ENCODE results near the gene AK3.
A peak's percentile ranks its signal among the peaks of the same experiment; 100 is the strongest.

AK3 gene

GRCh38 chr9:4748612-4749011 is 7.6 kb upstream of the AK3 start:
- no peak for DNase-seq (ENCODE audit: low spot score)

DNA sequence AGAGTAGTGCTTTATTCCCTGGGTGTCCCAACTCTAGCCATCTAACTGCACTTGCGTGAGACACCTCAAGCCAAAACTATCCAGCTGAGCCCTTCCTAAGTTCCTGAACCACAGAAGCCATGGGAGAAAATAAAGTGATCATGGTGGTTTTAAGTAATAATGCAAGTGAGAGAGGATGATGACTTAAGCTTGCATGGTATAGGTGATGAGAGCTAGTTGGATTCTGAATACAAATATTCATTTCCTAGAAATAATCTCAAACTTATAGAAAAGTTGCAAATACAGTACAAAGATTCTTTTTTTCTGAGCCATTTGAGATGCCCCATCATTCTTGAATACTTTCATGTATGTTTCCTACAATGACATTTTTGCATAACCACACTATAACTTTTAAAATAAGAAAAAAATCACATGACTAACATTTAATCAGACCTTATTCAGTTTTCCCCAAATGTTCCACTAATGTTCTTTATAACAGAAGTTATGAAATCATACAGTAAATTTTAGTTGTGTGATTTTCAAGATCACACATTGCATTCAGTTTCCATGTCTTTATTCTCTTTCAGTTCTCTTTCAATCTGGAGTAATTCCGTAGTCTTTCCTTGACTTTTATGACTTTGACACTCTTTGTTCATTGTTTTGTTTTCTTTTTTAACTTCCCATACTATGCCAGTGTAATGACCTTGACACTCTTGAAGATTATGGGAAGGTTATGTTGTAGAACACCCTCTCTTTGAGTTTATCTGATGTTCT is 5.5 kb upstream of the AK3 start:
- no peak for DNase-seq (ENCODE audit: low spot score)

GRCh38 chr9:4743131-4743875 is 2.3 kb upstream of the AK3 start:
- no peak for DNase-seq (ENCODE audit: low spot score)

GRCh38 chr9:4742246-4742645 is 1.2 kb upstream of the AK3 start:
- DNase-seq (ENCODE audit: low spot score): no peak

DNA sequence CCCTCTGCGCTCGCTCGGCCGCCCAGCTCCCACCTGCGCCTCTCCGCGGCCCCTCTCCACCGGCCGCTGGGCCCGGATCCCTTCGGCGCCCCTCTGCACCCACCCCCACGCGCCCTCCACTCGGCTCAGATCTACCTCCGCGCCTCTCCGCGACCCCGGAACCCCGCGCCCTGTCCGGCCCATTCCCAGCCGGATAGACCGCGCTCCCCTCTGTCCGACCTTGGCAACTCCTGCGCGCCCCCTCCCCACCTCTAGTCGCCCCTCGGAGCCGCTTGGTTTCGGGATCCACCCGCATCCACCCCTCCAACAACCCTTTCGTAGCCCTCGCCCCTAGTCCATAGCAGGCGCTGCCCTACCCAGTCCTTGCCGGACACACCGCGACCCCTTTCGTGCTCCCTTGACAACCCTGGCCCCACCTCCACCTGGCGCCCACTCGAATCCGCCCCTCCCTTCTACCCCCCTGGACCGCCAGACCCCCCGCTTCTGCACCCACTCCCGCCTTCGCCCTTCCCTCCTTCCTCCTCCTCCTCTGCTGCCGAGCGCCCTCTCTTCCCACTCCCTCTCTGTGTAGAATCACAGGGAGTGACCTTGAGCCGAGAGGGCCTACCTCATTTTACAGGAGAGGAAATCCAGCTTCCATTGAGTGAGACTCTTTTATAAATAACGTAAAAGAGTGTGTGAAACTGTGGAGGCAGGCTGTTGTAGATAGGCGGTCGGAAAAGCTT is 525 bp upstream of the AK3 start:
- peak; percentile 33 for DNase-seq (ENCODE audit: low spot score)

GRCh38 chr9:4740388-4740637 is 689 bp downstream of the AK3 start:
- DNase-seq (ENCODE audit: low spot score): no peak

GRCh38 chr9:4739587-4740387 is 1.2 kb downstream of the AK3 start:
- DNase-seq (ENCODE audit: low spot score): no peak

GRCh38 chr9:4738866-4739586 is 2.0 kb downstream of the AK3 start:
- no peak for DNase-seq (ENCODE audit: low spot score)

DNA sequence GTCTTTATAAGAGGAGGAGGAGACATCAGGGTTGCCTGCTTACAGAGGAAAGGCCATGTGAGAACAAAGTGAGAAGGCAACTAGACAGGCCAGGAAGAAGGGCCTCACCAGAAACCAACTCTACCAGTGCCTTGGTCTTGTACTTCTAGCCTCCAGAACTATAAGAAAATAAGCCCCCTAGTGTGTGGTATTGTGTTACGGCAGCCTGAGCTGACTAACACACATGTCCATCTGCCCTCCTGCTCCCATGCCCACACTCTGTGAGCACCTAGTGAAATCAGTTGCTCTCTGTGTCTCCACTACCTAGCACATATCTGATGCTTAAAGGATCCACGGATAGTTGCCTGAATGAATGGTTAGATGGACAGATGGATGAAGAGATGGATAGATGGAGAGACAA is 6.9 kb downstream of the AK3 start:
- no peak for DNase-seq (ENCODE audit: low spot score)

- no peak for DNase-seq (ENCODE audit: low spot score)
Observed at GRCh38 chr9:4732890-4733289, 8.1 kb downstream of the AK3 start.

DNA sequence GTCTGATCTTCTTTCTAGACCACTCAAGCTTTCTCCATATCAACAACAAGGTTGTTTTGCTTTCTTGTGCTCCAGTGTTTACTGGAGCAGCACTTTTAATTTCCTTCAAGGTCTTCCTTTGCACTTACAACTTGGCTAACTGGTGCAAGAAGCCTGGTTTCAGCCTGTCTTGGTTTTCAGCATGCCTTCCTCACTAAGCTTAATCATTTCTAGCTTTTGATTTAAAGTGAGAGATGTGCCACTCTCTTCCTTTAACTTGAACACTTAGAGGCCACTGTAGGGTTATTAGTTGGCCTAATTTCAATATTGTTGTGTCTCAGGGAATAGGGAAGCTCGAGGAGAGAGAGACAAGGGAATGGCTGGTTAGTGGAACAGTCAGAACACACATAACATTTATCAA is 13.4 kb downstream of the AK3 start:
- DNase-seq (ENCODE audit: low spot score): no peak

DNA sequence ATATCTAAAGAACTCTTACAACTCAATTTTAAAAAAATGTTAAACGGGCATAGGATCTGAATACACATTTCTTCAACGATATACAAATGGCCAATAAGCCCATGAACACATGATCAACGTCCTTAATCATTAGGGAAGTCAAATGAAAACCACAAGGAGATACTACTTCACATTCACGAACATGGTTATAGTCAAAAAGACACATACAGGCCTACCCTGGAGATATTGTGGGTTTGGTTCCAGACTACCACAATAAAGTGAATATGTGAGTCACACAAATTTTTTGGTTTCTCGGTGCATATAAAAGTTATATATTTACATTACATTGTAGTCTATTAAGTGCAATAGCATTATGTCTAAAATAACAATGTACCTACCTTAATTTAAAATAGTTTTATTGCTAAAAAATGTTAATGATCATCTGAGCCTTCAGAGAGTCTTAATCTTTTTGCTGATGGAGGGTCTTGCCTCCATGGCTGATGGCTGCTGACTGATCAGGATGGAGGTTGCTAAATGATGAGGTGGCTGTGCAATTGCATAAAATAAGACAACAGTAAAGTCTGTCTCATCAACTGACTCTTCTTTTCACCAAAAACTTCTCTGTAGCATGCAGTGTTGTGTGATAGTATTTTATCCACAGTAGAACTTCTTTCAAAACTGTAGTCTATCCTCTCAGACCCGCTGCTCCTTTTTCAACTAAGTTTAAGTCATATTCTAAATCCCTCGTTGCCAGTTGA is 15.1 kb downstream of the AK3 start:
- DNase-seq (ENCODE audit: low spot score): no peak

GRCh38 chr9:4721736-4722135 is 19.3 kb downstream of the AK3 start:
- DNase-seq (ENCODE audit: low spot score): no peak

- DNase-seq (ENCODE audit: low spot score): no peak
Observed at GRCh38 chr9:4718911-4719310, 22.1 kb downstream of the AK3 start.

- DNase-seq (ENCODE audit: low spot score): no peak
Observed at GRCh38 chr9:4717815-4718214, 23.2 kb downstream of the AK3 start.

DNA sequence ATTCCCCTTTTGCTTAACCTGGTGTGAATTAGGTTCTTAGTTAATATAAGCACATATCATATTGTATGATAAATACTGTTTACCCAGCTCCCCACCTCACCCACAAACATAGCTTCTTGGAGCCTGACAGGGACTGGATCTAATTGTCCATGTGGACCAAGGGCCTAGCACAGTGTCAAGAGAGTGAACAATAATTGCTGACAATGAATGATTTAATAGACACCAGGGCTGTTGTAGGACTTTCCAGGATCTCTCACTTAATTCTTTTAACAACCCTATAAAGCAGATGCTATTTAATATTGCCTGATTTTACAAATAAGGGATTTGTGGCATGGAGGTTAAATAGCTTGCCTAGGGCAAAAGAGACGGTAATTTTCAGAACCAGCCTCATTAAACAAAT is 24.8 kb downstream of the AK3 start:
- DNase-seq (ENCODE audit: low spot score): no peak

DNA sequence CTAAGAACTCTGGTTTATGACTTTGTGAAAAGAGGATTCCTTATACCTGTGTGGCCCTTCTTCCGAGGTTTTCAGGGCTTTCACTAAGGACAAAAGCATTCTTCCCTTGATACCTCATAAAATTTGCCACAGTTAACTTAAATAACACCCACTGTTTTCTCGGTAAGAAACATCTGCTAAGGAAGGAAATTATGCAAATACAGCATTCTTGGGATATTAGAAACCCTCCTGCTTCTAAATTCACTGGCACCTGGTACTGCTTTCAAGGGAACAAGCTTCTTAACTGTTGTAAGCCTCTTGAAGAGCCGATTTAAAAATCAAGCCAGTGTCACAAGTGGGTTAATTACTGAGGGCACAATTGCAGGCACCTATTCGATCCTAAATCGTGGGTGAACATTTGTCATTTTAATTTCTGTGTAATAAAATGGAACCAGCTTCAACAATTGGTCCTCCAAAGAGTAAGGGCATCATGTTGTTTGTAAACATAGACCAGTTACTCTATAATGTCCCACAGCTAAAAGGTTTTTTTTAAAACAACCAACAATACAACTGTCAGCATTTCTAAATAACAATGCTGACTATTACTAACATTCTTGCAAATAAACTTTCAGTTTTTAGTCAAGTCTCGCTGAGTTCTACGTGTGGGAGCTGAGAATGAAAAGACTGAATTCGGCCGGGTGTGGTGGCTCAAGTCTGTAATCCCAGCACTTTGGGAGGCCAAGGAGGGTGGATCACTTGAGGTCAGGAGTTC is 26.6 kb downstream of the AK3 start:
- DNase-seq (ENCODE audit: low spot score): no peak

DNA sequence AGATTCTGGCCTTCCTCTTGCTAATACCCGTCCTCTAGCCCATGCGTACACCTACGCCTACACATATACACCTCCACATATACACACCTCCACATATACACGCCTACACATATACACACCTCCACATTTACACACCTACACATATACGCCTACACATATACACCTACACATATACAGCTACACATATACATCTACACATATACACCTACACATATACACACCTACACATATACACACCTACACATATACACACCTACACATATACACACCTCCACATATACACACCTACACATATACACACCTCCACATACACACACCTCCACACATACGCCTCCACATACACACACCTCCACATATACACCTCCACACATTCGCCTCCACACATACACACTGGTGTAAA is 27.2 kb downstream of the AK3 start:
- peak; percentile 14 for DNase-seq (ENCODE audit: low spot score)

DNA sequence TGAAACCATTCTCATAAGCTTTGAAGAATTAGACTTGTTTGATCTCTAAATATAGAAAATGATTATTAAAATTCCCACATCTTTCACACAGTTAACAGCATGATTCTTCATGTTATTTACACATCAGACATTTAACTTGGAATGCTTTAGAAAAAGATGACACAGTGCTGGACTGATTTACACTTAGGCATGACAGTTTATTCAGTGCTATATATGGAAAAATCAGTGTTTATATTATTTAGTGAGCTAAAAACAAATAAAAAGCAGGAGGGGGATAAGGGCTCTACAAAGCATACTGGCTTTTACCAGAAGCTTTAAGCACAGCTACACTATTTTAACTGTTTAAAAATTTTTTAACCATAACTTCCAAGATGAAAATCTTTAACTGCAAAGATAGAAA is 31.6 kb downstream of the AK3 start:
- no peak for DNase-seq (ENCODE audit: low spot score)

- DNase-seq (ENCODE audit: low spot score): no peak
Observed at GRCh38 chr9:4706971-4707622, 33.9 kb downstream of the AK3 start.

All from AG20443 (cell line).